ENCODE results near the gene NFS1. TPM values are rescaled to one million over a fixed set of nuclear protein-coding genes. Genes with fewer than 3 reads are reported as not detected.
A peak's percentile ranks its signal among the peaks of the same experiment; 100 is the strongest.

Gene NFS1
- total RNA-seq, 5 donors from 2014 or later (not counting 1 experiment from before 2014, with no cell fraction given) = 17.7 to 33.5 (median 31.2) TPM

- no peaks in the 10 kb centered on the region for H3K9me3 Mint-ChIP-seq
- H3K4me1 Mint-ChIP-seq = peaks cover 2 to 17% (median 5%) of the 10 kb centered on the region in 3 donors
- peaks cover 59% of the 10 kb centered on the region for H3K36me3 Mint-ChIP-seq
- CTCF ChIA-PET = interaction anchor here (0.6 to 1.1 kb wide), 2 partner anchors 22 to 55 kb away, joined by 3 read pairs; no protein-coding TSS in a partner anchor
- no peaks in the 10 kb centered on the region for H3K27me3 ChIP-seq (replicated peaks in 1 of 2; ENCODE audit: control insufficient read depth in 2 of 2, extremely low read depth in 1 of 2, insufficient read depth in 2 of 2, low read length in 1 of 2)
- no peaks in the 10 kb centered on the region for H3K9me3 ChIP-seq
- POLR2A ChIA-PET = interaction anchor here in 1 of 2 donors (1.1 kb wide), 1 partner anchor 10 kb away, joined by 3 read pairs; no protein-coding TSS in a partner anchor
- ATAC-seq (replicated peaks in 1 of 4) (no peak), DNase-seq (no peak)
- H3K4me3 ChIP-seq (ENCODE audit: control insufficient read depth in 1 of 2, extremely low read depth in 1 of 2, low read length in 1 of 2) = no peak overlapping the region
- H3K4me3 Mint-ChIP-seq = no peak overlapping the region
- WGBS (ENCODE audit: insufficient coverage) = 90% methylated on average over 9 of the region's 12 CpGs
- H3K27ac ChIP-seq (ENCODE audit: low read length) = no peak overlapping the region
- H3K27ac Mint-ChIP-seq = no peak overlapping the region
- H3K36me3 ChIP-seq (ENCODE audit: control insufficient read depth in 2 of 2, extremely low read depth in 1 of 2, insufficient read depth in 1 of 2, low read length in 1 of 2) = peaks cover 21 to 75% of the 10 kb centered on the region in 2 donors
- H3K27me3 Mint-ChIP-seq = no peaks in the 10 kb centered on the region
- peaks cover 0 to 3% of the 10 kb centered on the region in 2 experiments for H3K4me1 ChIP-seq (ENCODE audit: control insufficient read depth in 1 of 2, extremely low read depth in 1 of 2, insufficient read depth in 2 of 2, low read length in 2 of 2)
These were observed 69.6 kb downstream of the NFS1 start for GRCh38 chr20:35629427-35630145.

GRCh38 chr20:35627121-35627520, 72.0 kb downstream of the NFS1 start:
- Mint-ChIP-seq H3K4me3 (no peak overlapping the region), H3K27ac (no peak overlapping the region), H3K36me3 (peaks cover 51% of the 10 kb centered on the region), H3K27me3 (no peaks in the 10 kb centered on the region), H3K9me3 (no peaks in the 10 kb centered on the region), H3K4me1 (peaks cover 0 to 2% (median 0%) of the 10 kb centered on the region in 3 donors)
- Histone ChIP-seq H3K4me3 (ENCODE audit: control insufficient read depth in 1 of 2, extremely low read depth in 1 of 2, low read length in 1 of 2) (no peak overlapping the region), H3K9me3 (no peaks in the 10 kb centered on the region), H3K27ac (ENCODE audit: low read length) (no peak overlapping the region), H3K4me1 (ENCODE audit: control insufficient read depth in 1 of 2, extremely low read depth in 1 of 2, insufficient read depth in 2 of 2, low read length in 2 of 2) (no peaks in the 10 kb centered on the region), H3K27me3 (replicated peaks in 1 of 2; ENCODE audit: control insufficient read depth in 2 of 2, extremely low read depth in 1 of 2, insufficient read depth in 2 of 2, low read length in 1 of 2) (no peaks in the 10 kb centered on the region), H3K36me3 (ENCODE audit: control insufficient read depth in 2 of 2, extremely low read depth in 1 of 2, insufficient read depth in 1 of 2, low read length in 1 of 2) (peaks cover 21 to 65% of the 10 kb centered on the region in 2 donors)
- ATAC-seq (replicated peaks in 1 of 4) = no peak
- ChIA-PET POLR2A (interaction anchor here in 1 of 2 donors (0.7 kb wide), 1 partner anchor 127 kb away, joined by 3 read pairs; no protein-coding TSS in a partner anchor), CTCF (no interaction called here)
- WGBS (ENCODE audit: insufficient coverage) = 93% methylated on average over 3 of the region's 8 CpGs
- DNase-seq = no peak

- no peaks in the 10 kb centered on the region for H3K27me3 Mint-ChIP-seq
- Histone ChIP-seq H3K36me3 (ENCODE audit: control insufficient read depth in 2 of 2, extremely low read depth in 1 of 2, insufficient read depth in 1 of 2, low read length in 1 of 2) (peaks cover 21 to 58% of the 10 kb centered on the region in 2 donors), H3K4me3 (ENCODE audit: control insufficient read depth in 1 of 2, extremely low read depth in 1 of 2, low read length in 1 of 2) (no peak overlapping the region), H3K27ac (ENCODE audit: low read length) (no peak overlapping the region), H3K27me3 (replicated peaks in 1 of 2; ENCODE audit: control insufficient read depth in 2 of 2, extremely low read depth in 1 of 2, insufficient read depth in 2 of 2, low read length in 1 of 2) (no peaks in the 10 kb centered on the region), H3K4me1 (ENCODE audit: control insufficient read depth in 1 of 2, extremely low read depth in 1 of 2, insufficient read depth in 2 of 2, low read length in 2 of 2) (no peaks in the 10 kb centered on the region), H3K9me3 (no peaks in the 10 kb centered on the region)
- peak overlapping the region in 1 of 2 donors; percentile 57 for H3K27ac Mint-ChIP-seq
- no peaks in the 10 kb centered on the region for H3K4me1 Mint-ChIP-seq
- H3K9me3 Mint-ChIP-seq = no peaks in the 10 kb centered on the region
- no peak overlapping the region for H3K4me3 Mint-ChIP-seq
- ChIA-PET POLR2A (no interaction called here), CTCF (no interaction called here)
- peaks cover 45% of the 10 kb centered on the region for H3K36me3 Mint-ChIP-seq
- no peak for DNase-seq
- 93% methylated on average over 12 of the region's 13 CpGs for WGBS (ENCODE audit: insufficient coverage)
- ATAC-seq (replicated peaks in 1 of 4) = no peak
These were observed 72.7 kb downstream of the NFS1 start for GRCh38 chr20:35626386-35627001.

- peaks cover 14 to 51% of the 10 kb centered on the region in 2 donors for H3K36me3 ChIP-seq (ENCODE audit: control insufficient read depth in 2 of 2, extremely low read depth in 1 of 2, insufficient read depth in 1 of 2, low read length in 1 of 2)
- DNase-seq (no peak), ATAC-seq (replicated peaks in 1 of 4) (no peak)
- H3K27ac Mint-ChIP-seq = no peak overlapping the region
- no peaks in the 10 kb centered on the region for H3K9me3 Mint-ChIP-seq
- no peaks in the 10 kb centered on the region for H3K27me3 ChIP-seq (replicated peaks in 1 of 2; ENCODE audit: control insufficient read depth in 2 of 2, extremely low read depth in 1 of 2, insufficient read depth in 2 of 2, low read length in 1 of 2)
- CTCF ChIA-PET = no interaction called here
- peaks cover 42% of the 10 kb centered on the region for H3K36me3 Mint-ChIP-seq
- POLR2A ChIA-PET = interaction anchor here in 1 of 2 donors (0.5 kb wide), 1 partner anchor 326 kb away, joined by 6 read pairs; no protein-coding TSS in a partner anchor
- WGBS (ENCODE audit: insufficient coverage) = 90% methylated on average over 2 of the region's 6 CpGs
- no peaks in the 10 kb centered on the region for H3K27me3 Mint-ChIP-seq
- H3K4me3 Mint-ChIP-seq = no peak overlapping the region
- H3K9me3 ChIP-seq = no peaks in the 10 kb centered on the region
- H3K27ac ChIP-seq (ENCODE audit: low read length) = no peak overlapping the region
- no peak overlapping the region for H3K4me3 ChIP-seq (ENCODE audit: control insufficient read depth in 1 of 2, extremely low read depth in 1 of 2, low read length in 1 of 2)
- no peaks in the 10 kb centered on the region for H3K4me1 ChIP-seq (ENCODE audit: control insufficient read depth in 1 of 2, extremely low read depth in 1 of 2, insufficient read depth in 2 of 2, low read length in 2 of 2)
- H3K4me1 Mint-ChIP-seq = no peaks in the 10 kb centered on the region
These were observed 73.4 kb downstream of the NFS1 start for GRCh38 chr20:35625584-35626385.

GRCh38 chr20:35621560-35621946, 77.6 kb downstream of the NFS1 start:
- Mint-ChIP-seq H3K27ac (peak overlapping the region in 1 of 2 donors; percentile 8), H3K4me3 (no peak overlapping the region), H3K27me3 (no peaks in the 10 kb centered on the region), H3K4me1 (peaks cover 28 to 33% (median 32%) of the 10 kb centered on the region in 3 donors), H3K36me3 (peaks cover 13% of the 10 kb centered on the region), H3K9me3 (no peaks in the 10 kb centered on the region)
- WGBS (ENCODE audit: insufficient coverage) = no CpG with 5 or more reads among the region's 2 CpGs
- H3K27ac ChIP-seq (ENCODE audit: low read length) = no peak overlapping the region
- no peak overlapping the region for H3K4me3 ChIP-seq (ENCODE audit: control insufficient read depth in 1 of 2, extremely low read depth in 1 of 2, low read length in 1 of 2)
- ChIA-PET POLR2A (no interaction called here), CTCF (no interaction called here)
- peaks cover 15 to 34% of the 10 kb centered on the region in 2 experiments for H3K4me1 ChIP-seq (ENCODE audit: control insufficient read depth in 1 of 2, extremely low read depth in 1 of 2, insufficient read depth in 2 of 2, low read length in 2 of 2)
- H3K9me3 ChIP-seq = no peaks in the 10 kb centered on the region
- H3K27me3 ChIP-seq (replicated peaks in 1 of 2; ENCODE audit: control insufficient read depth in 2 of 2, extremely low read depth in 1 of 2, insufficient read depth in 2 of 2, low read length in 1 of 2) = peaks cover 0 to 4% of the 10 kb centered on the region in 2 experiments
- H3K36me3 ChIP-seq (ENCODE audit: control insufficient read depth in 2 of 2, extremely low read depth in 1 of 2, insufficient read depth in 1 of 2, low read length in 1 of 2) = peaks cover 4 to 16% of the 10 kb centered on the region in 2 donors
- no peak for ATAC-seq (replicated peaks in 1 of 4)
- DNase-seq = no peak
